Erythroblast (primary cell): ENCODE results near the gene SPAG7.

ENCODE experiments used
- GATA1 ChIP-seq: IDR thresholded peaks from 2 replicates; pipeline ENCODE4 v1.6.1; 2011; ENCODE audit warnings: low read depth, mild to moderate bottlenecking, control low read depth, low read length, moderate library complexity
- POLR2A ChIP-seq: IDR thresholded peaks from 2 replicates; pipeline ENCODE4 v1.6.1; 2011; ENCODE audit warnings: mild to moderate bottlenecking, low read length

GRCh38 chr17:4940555-4941318 is 26.9 kb downstream of the SPAG7 start:
- no peak for TF ChIP-seq POLR2A
- TF ChIP-seq GATA1 = no peak
